HepG2 (cell line): ENCODE results near the gene E2F1. TPM values are rescaled to one million over a fixed set of nuclear protein-coding genes. Genes with fewer than 3 reads are reported as not detected.

Experiments used
- ARID4A ChIP-seq: sonication (generic); formaldehyde crosslinking; IDR thresholded peaks from 2 replicates; pipeline ENCODE4 v1.5.0; 2020; ENCODE audit warnings: mild to moderate bottlenecking, missing genetic modification reagents, borderline replicate concordance
- BRF2 ChIP-seq: sonication (generic); formaldehyde crosslinking; IDR thresholded peaks from 2 replicates; pipeline ENCODE4 v1.8.1; 2022; ENCODE audit warnings: mild to moderate bottlenecking, missing genetic modification reagents
- CENPT ChIP-seq: sonication (generic); formaldehyde crosslinking; IDR thresholded peaks from 2 replicates; pipeline ENCODE4 v1.8.0; 2022; ENCODE audit warnings: low read depth, mild to moderate bottlenecking, moderate library complexity, missing genetic modification reagents
- CREB1 ChIP-seq, 2 experiments: fragments of 450-650 bp in 1 of 2; IDR thresholded peaks; 2 replicates each; pipeline ENCODE4 v1.6.1; 2016 to 2017; ENCODE audit warnings: control low read depth in 1 of 2, mild to moderate bottlenecking in 1 of 2, missing compliant biosample characterization in 1 of 2, missing genetic modification characterization in 1 of 2
- GPBP1L1 ChIP-seq: sonication (generic); formaldehyde crosslinking; IDR thresholded peaks from 2 replicates; pipeline ENCODE4 v1.5.0; 2020; ENCODE audit warnings: mild to moderate bottlenecking, missing genetic modification reagents
- HIC2 ChIP-seq: sonication (generic); formaldehyde crosslinking; IDR thresholded peaks from 2 replicates; pipeline ENCODE4 v1.9.0; 2022; ENCODE audit warnings: low read depth, missing genetic modification reagents
- ISX ChIP-seq: sonication (generic); formaldehyde crosslinking; conservative IDR thresholded peaks from 2 replicates; pipeline ENCODE4 v1.5.0; 2020; ENCODE audit warnings: missing genetic modification reagents
- KAT2B ChIP-seq: fragments of 150-350 bp; IDR thresholded peaks from 2 replicates; pipeline ENCODE4 v1.6.1; 2014; ENCODE audit warnings: low read depth, low read length, borderline replicate concordance
- KLF11 ChIP-seq: IDR thresholded peaks from 2 replicates; pipeline ENCODE4 v1.6.1; 2016; ENCODE audit warnings: missing compliant biosample characterization
- KLF16 ChIP-seq, 2 experiments: sonication (generic) in 1 of 2; formaldehyde crosslinking in 1 of 2; IDR thresholded peaks; 2 replicates each; pipeline versions ENCODE4 v1.6.1 to v1.8.0; 2016 to 2023; ENCODE audit warnings: missing genetic modification reagents in 2 of 2, missing compliant biosample characterization in 1 of 2
- PCBP2 ChIP-seq: fragments of 200-400 bp; formaldehyde crosslinking; optimal IDR thresholded peaks from 2 replicates; pipeline ENCODE3; 2018; ENCODE audit warnings: low read length, low read depth; ENCODE audit not compliant: poor library complexity, severe bottlenecking
- PHF21A ChIP-seq: sonication (generic); formaldehyde crosslinking; IDR thresholded peaks from 2 replicates; pipeline ENCODE4 v1.5.0; 2020; ENCODE audit warnings: mild to moderate bottlenecking, missing genetic modification reagents
- PHF5A ChIP-seq: IDR thresholded peaks from one replicate; pipeline ENCODE4 v1.6.1; 2018; ENCODE audit warnings: low read depth, missing genetic modification reagents; ENCODE audit not compliant: unreplicated experiment
- PLRG1 ChIP-seq: fragments of 450-650 bp; conservative IDR thresholded peaks from 2 replicates; pipeline ENCODE4 v1.6.1; 2016
- RBM39 ChIP-seq: fragments of 200-400 bp; formaldehyde crosslinking; IDR thresholded peaks from one replicate; pipeline ENCODE4 v1.6.1; 2018; ENCODE audit warnings: antibody characterized with exemption, mild to moderate bottlenecking, low read depth, low read length; ENCODE audit not compliant: poor library complexity, severe bottlenecking
- SALL2 ChIP-seq: sonication (generic); formaldehyde crosslinking; IDR thresholded peaks from 2 replicates; pipeline ENCODE4 v1.8.1; 2023; ENCODE audit warnings: mild to moderate bottlenecking, missing genetic modification reagents, inconsistent platforms
- ZFP36L2 ChIP-seq: sonication (generic); formaldehyde crosslinking; IDR thresholded peaks from 2 replicates; pipeline ENCODE4 v1.4.0; 2020; ENCODE audit warnings: missing genetic modification reagents
- ZNF263 ChIP-seq: sonication (generic); formaldehyde crosslinking; IDR thresholded peaks from 2 replicates; pipeline ENCODE4 v1.4.0; 2020; ENCODE audit warnings: missing genetic modification reagents
- ZNF746 ChIP-seq: sonication (generic); formaldehyde crosslinking; IDR thresholded peaks from 2 replicates; pipeline ENCODE4 v1.8.0; 2022; ENCODE audit warnings: mild to moderate bottlenecking, missing genetic modification reagents
- ZNF878 ChIP-seq: sonication (generic); formaldehyde crosslinking; IDR thresholded peaks from 2 replicates; pipeline ENCODE4 v1.8.1; 2023; ENCODE audit warnings: mild to moderate bottlenecking, missing genetic modification reagents, moderate library complexity
- polyA plus RNA-seq, 8 experiments: library from polyadenylated mRNA; depleted of rRNA in 3 of 8; stranded (reverse) in 7 of 8; unstranded in 1 of 8; fragments of >200 nt; fragmentation: Illumina TruSeq in 4 of 8; extraction: Trizol in 4 of 8; gene quantifications; 2 replicates each; pipeline versions ENCODE4 v1.2.1 to v1.2.3, GENCODE V29; 2011 to 2016; ENCODE audit warnings: low read depth in 4 of 8, missing spikeins in 1 of 8, mixed read lengths in 1 of 8; ENCODE audit not compliant: insufficient read depth in 1 of 8
- total RNA-seq, 5 experiments: library from RNA; depleted of rRNA; stranded (reverse); fragments of >200 nt; fragmentation: Illumina TruSeq; extraction: Trizol; gene quantifications; 2 replicates each; pipeline ENCODE4 v1.2.3, GENCODE V29; 2016; ENCODE audit warnings: low read depth in 1 of 5

Gene E2F1
- total and polyA plus RNA-seq, 2 of the 13 experiments (the other 11 are each of a cell fraction or from before 2014, with no cell fraction given), result 25.5 to 39.4 TPM

GRCh38 chr20:33686100-33686983, at the start of gene E2F1 (continued):
- TF ChIP-seq PHF21A, result peak; percentile 80
- TF ChIP-seq ZNF746 (CRISPR knock-in tag), result no peak; the same call in 1 of the 2 replicates
- TF ChIP-seq KLF16 (CRISPR knock-in tag; IDR thresholded peaks at IDR 0.05), result peak in 1 of 2 experiments; percentile 69; a peak in 2 of 4 replicates
- TF ChIP-seq KAT2B, result no peak
- TF ChIP-seq BRF2 (CRISPR knock-in tag), result peak; percentile 95
- peak; percentile 98 for TF ChIP-seq ZNF878 (CRISPR knock-in tag)
- TF ChIP-seq ZFP36L2 (CRISPR knock-in tag), result no peak
- TF ChIP-seq CENPT, result no peak; the same call in 1 of the 2 replicates
- peak; percentile 70; the same call in 1 of the 2 replicates for TF ChIP-seq ZNF263
- TF ChIP-seq ISX (CRISPR knock-in tag), result peak; percentile 92
- peak; percentile 89 for TF ChIP-seq CREB1 (IDR thresholded peaks at IDR 0.05)
- TF ChIP-seq CREB1 (CRISPR knock-in tag; IDR thresholded peaks at IDR 0.05), result peak; percentile 78; the same call in 1 of the 2 replicates
- peak; percentile 91; the same call in 1 of the 2 replicates for TF ChIP-seq ARID4A (CRISPR knock-in tag)
- TF ChIP-seq SALL2, result no peak; the same call in 1 of the 2 replicates
- no peak for TF ChIP-seq RBM39
- peak; percentile 90 for TF ChIP-seq KLF11 (CRISPR knock-in tag)
- TF ChIP-seq PLRG1, result no peak
- TF ChIP-seq GPBP1L1 (CRISPR knock-in tag), result no peak
- TF ChIP-seq PCBP2, result no peak
- no peak for TF ChIP-seq HIC2 (CRISPR knock-in tag)
- peak; percentile 70 for TF ChIP-seq PHF5A (CRISPR knock-in tag)
